MM.1S (cell line): ENCODE data around the gene ANO2.

ENCODE experiments used
- DNase-seq: peaks from one replicate; pipeline ENCODE4 v3.0.0-alpha.2; 2015
- H2AFZ ChIP-seq: fragments of 300-600 bp; sonication (generic); 2 replicates; pipeline ENCODE4 v1.6.0; 2016; ENCODE audit warnings: antibody characterized with exemption, low read length
- H3F3A ChIP-seq: fragments of 300-600 bp; sonication (generic); 2 replicates; pipeline ENCODE4 v1.6.1; 2016; ENCODE audit warnings: mild to moderate bottlenecking, antibody characterized with exemption, low read length, moderate library complexity, mixed read lengths; ENCODE audit not compliant: insufficient read depth
- H3K27ac ChIP-seq: fragments of 300-600 bp; sonication (generic); 2 replicates; pipeline ENCODE4 v1.5.1; 2016; ENCODE audit warnings: mild to moderate bottlenecking, low read length
- H3K27me3 ChIP-seq: fragments of 300-600 bp; sonication (generic); replicated peaks from 2 replicates; pipeline ENCODE4 v1.6.0; 2016; ENCODE audit warnings: low read length; ENCODE audit not compliant: insufficient read depth
- H3K36me3 ChIP-seq: fragments of 300-600 bp; sonication (generic); replicated peaks from 2 replicates; pipeline ENCODE4 v1.6.1; 2016; ENCODE audit warnings: mild to moderate bottlenecking, low read length, mixed read lengths; ENCODE audit not compliant: insufficient read depth
- H3K4me1 ChIP-seq: fragments of 300-600 bp; sonication (generic); 2 replicates; pipeline ENCODE4 v1.6.1; 2016; ENCODE audit warnings: low read length, mixed read lengths
- H3K4me2 ChIP-seq: fragments of 300-600 bp; sonication (generic); 2 replicates; pipeline ENCODE4 v1.6.0; 2016; ENCODE audit warnings: low read depth, low read length
- H3K4me3 ChIP-seq: fragments of 300-600 bp; sonication (generic); 2 replicates; pipeline ENCODE4 v1.5.1; 2016; ENCODE audit warnings: low read length, mixed read lengths
- H3K79me2 ChIP-seq: fragments of 300-600 bp; sonication (generic); 2 replicates; pipeline ENCODE4 v1.6.1; 2016; ENCODE audit warnings: mixed run types, low read length, mixed read lengths
- H3K9ac ChIP-seq: fragments of 300-600 bp; sonication (generic); 2 replicates; pipeline ENCODE4 v1.6.1; 2016; ENCODE audit warnings: low read length, mixed read lengths
- H3K9me2 ChIP-seq: fragments of 300-600 bp; sonication (generic); replicated peaks from 2 replicates; pipeline ENCODE4 v1.6.1; 2016; ENCODE audit warnings: mild to moderate bottlenecking, low read length, mixed read lengths; ENCODE audit not compliant: insufficient read depth
- H3K9me3 ChIP-seq: fragments of 300-600 bp; sonication (generic); replicated peaks from 2 replicates; pipeline ENCODE4 v1.6.1; 2016; ENCODE audit warnings: mild to moderate bottlenecking, low read length, mixed read lengths; ENCODE audit not compliant: insufficient read depth
- H4K20me1 ChIP-seq: fragments of 300-600 bp; sonication (generic); 2 replicates; pipeline ENCODE4 v1.6.1; 2016; ENCODE audit warnings: mild to moderate bottlenecking, low read length, moderate library complexity, mixed read lengths; ENCODE audit not compliant: insufficient read depth
- EZH2 ChIP-seq: fragments of 300-600 bp; sonication (generic); optimal IDR thresholded peaks from 2 replicates; pipeline ENCODE3; 2017; ENCODE audit warnings: low read depth, mild to moderate bottlenecking, antibody characterized with exemption, low read length, mixed read lengths
- EZH2phosphoT487 ChIP-seq: fragments of 300-600 bp; sonication (generic); IDR thresholded peaks from 2 replicates; pipeline ENCODE4 v1.6.1; 2018; ENCODE audit warnings: antibody characterized with exemption, low read length
- TF ChIP-seq, protein P1 (sequence below): fragments of 300-600 bp; sonication (generic); IDR thresholded peaks from 2 replicates; pipeline ENCODE4 v1.5.1; 2016; ENCODE audit warnings: antibody characterized with exemption, low read length, mixed read lengths

ANO2 gene

DNA sequence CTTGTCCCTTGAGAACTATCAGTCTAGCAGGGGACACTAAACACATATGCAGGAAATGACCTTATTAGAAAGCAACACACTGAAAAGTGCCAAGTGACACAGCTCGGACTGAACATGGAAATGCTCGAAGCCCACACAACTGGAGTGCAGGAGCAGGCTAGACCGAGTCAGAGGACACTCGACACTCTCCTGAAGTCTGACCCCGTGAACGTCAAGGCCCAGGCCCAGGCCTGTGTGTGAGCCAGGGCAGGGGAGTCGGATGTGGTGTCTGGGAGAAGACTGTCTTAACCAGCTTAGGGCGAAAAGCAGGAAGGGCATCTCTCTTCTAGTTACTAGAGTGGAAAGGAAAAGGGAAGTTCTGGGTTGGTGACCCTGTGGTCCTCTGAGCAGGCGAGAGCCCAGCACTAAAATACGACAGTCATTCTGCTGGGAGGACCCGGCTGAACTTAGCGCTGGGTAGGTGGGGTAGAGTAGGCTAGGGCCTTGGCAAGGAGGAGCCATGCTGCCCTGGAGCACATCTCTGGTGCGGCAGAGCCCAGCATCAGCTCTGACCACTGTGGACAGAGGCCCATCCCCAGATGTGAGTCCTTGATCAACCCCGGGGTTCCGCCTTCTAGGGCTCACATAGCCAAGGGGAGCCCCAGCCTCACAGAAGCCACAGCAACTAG lies 420.2 kb downstream of the ANO2 start:
- Histone ChIP-seq H3K4me2 (no peak overlapping the region), H3K79me2 (no peaks in the 10 kb centered on the region), H3F3A (no peaks in the 10 kb centered on the region), H2AFZ (no peak overlapping the region), H4K20me1 (no peaks in the 10 kb centered on the region), H3K9me2 (no peaks in the 10 kb centered on the region), H3K27ac (no peak overlapping the region), H3K27me3 (no peaks in the 10 kb centered on the region), H3K4me1 (no peaks in the 10 kb centered on the region), H3K4me3 (no peak overlapping the region), H3K9me3 (no peaks in the 10 kb centered on the region), H3K9ac (no peak overlapping the region), H3K36me3 (no peaks in the 10 kb centered on the region)
- TF ChIP-seq, protein P1, sequence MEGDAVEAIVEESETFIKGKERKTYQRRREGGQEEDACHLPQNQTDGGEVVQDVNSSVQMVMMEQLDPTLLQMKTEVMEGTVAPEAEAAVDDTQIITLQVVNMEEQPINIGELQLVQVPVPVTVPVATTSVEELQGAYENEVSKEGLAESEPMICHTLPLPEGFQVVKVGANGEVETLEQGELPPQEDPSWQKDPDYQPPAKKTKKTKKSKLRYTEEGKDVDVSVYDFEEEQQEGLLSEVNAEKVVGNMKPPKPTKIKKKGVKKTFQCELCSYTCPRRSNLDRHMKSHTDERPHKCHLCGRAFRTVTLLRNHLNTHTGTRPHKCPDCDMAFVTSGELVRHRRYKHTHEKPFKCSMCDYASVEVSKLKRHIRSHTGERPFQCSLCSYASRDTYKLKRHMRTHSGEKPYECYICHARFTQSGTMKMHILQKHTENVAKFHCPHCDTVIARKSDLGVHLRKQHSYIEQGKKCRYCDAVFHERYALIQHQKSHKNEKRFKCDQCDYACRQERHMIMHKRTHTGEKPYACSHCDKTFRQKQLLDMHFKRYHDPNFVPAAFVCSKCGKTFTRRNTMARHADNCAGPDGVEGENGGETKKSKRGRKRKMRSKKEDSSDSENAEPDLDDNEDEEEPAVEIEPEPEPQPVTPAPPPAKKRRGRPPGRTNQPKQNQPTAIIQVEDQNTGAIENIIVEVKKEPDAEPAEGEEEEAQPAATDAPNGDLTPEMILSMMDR = no peak
- TF ChIP-seq EZH2phosphoT487 = no peak
- DNase-seq = no peak

DNA sequence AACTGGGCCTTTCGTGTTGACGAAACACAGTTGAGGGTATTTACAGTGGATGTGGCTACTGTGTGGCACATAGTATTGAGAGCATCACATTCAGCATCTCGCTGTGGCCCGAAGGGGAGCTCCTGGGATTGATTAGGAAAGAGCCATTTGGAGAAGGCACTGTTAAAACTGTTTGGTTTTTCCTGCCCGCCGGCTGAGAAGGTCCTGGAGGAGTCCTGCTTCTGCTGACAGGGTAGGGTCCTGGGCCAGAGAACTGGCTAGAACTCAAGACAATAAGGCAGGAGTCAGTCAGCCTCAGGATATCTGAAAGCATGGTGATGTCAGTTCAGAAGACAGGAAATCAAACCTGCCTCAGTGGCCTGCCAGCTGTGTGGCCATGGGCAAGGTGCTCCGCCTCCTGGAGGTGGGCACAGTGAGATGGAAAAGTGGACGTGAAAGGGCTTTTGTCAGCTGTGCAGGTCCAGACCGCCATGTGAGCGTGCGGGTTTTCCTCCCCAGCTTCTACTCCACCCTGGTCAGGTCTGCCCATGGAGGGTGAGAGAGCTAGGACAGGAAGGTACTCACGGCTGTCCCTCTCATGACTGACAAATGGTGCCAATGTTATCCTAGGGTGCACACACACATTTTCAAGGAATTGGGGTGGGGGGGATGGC lies 420.8 kb downstream of the ANO2 start:
- DNase-seq = no peak
- Histone ChIP-seq H3K9me3 (no peaks in the 10 kb centered on the region), H3K27ac (no peak overlapping the region), H3K4me1 (no peaks in the 10 kb centered on the region), H3F3A (no peaks in the 10 kb centered on the region), H3K4me2 (no peak overlapping the region), H4K20me1 (no peaks in the 10 kb centered on the region), H3K79me2 (no peaks in the 10 kb centered on the region), H3K4me3 (no peak overlapping the region), H3K9ac (no peak overlapping the region), H3K9me2 (no peaks in the 10 kb centered on the region), H3K27me3 (no peaks in the 10 kb centered on the region), H2AFZ (no peak overlapping the region), H3K36me3 (no peaks in the 10 kb centered on the region)
- no peak for TF ChIP-seq EZH2
- TF ChIP-seq, protein P1 = no peak
- no peak for TF ChIP-seq EZH2phosphoT487

DNA sequence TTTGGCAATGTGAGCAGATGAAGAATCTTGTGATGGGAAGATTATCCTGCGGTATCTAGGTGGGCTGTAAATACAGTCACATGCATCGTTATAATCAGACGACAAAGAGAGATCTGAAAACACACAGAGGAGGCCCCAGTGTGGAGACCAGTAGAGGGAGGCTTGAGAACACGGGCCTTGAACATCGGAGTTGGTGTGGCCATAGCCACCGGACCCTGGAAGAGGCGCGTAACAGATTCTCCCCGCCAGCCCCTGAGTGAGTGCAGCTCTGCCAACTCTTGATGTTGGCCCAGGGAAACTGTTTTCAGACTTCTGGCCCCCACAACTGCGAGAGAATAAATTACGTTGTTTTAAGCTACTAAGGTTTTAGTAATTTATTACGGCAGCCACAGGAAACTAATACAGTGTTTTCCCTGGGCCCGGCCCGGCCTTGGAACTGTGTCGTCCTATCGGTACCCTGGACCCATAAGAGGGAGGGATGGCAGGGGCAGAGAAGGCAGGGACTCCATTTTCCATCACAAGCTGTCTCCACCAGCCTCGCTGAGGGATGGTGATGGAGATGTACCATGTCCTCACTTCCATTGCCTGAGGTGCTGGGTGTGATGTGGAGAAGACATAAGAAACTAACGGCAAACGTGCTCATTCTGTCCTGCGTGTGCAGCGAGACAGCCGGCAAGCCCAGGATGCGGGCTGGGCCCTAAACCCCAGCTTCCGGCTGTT lies 421.5 kb downstream of the ANO2 start:
- H3K9ac ChIP-seq = no peak overlapping the region
- no peaks in the 10 kb centered on the region for H3K4me1 ChIP-seq
- H3K4me2 ChIP-seq = no peak overlapping the region
- H3K9me2 ChIP-seq = no peaks in the 10 kb centered on the region
- no peaks in the 10 kb centered on the region for H3F3A ChIP-seq
- H3K79me2 ChIP-seq = no peaks in the 10 kb centered on the region
- H3K9me3 ChIP-seq = no peaks in the 10 kb centered on the region
- TF ChIP-seq EZH2 (no peak), EZH2phosphoT487 (no peak)
- TF ChIP-seq, protein P1 = no peak
- no peak overlapping the region for H2AFZ ChIP-seq
- no peak overlapping the region for H3K27ac ChIP-seq
- H3K36me3 ChIP-seq = no peaks in the 10 kb centered on the region
- no peaks in the 10 kb centered on the region for H3K27me3 ChIP-seq
- no peak overlapping the region for H3K4me3 ChIP-seq
- DNase-seq = no peak
- H4K20me1 ChIP-seq = no peaks in the 10 kb centered on the region
